Neutrophil (primary cell): ENCODE data around the gene LPP.

ENCODE experiments used
- H3K27ac ChIP-seq: fragments of 200-600 bp; sonication (generic); 2 replicates; pipeline ENCODE4 v1.5.1; 2016; ENCODE audit warnings: mild to moderate bottlenecking, moderate library complexity
- H3K27me3 ChIP-seq: fragments of 200-600 bp; sonication (generic); 2 replicates; pipeline ENCODE4 v1.6.0; 2016; ENCODE audit warnings: mild to moderate bottlenecking
- H3K36me3 ChIP-seq: fragments of 200-600 bp; sonication (generic); 2 replicates; pipeline ENCODE4 v1.5.1; 2017
- H3K4me1 ChIP-seq, 2 experiments: fragments of 200-600 bp in 1 of 2; sonication (generic) in 1 of 2; 1 replicate in 1 of 2; 2 replicates in 1 of 2; pipeline versions ENCODE4 v1.5.1 to v1.6.1; 2013 to 2016; ENCODE audit warnings: low read depth in 1 of 2, low read length in 1 of 2, mild to moderate bottlenecking in 1 of 2, moderate library complexity in 1 of 2; ENCODE audit not compliant: control insufficient read depth in 1 of 2, insufficient read depth in 1 of 2
- H3K4me3 ChIP-seq, 2 experiments: fragments of 200-600 bp in 1 of 2; sonication (generic) in 1 of 2; 1 replicate in 1 of 2; 2 replicates in 1 of 2; pipeline ENCODE4 v1.5.1; 2013 to 2016; ENCODE audit warnings: low read depth in 1 of 2, low read length in 1 of 2, mild to moderate bottlenecking in 1 of 2, moderate library complexity in 1 of 2
- H3K9me3 ChIP-seq: fragments of 200-600 bp; sonication (generic); 2 replicates; pipeline ENCODE4 v1.5.1; 2016
- CTCF ChIP-seq: fragments of 200-600 bp; sonication (generic); IDR thresholded peaks from 2 replicates; pipeline ENCODE4 v1.5.1; 2016; ENCODE audit warnings: antibody characterized with exemption

Gene LPP

GRCh38 chr3:188577539-188577938 lies 423.6 kb downstream of the LPP start:
- Histone ChIP-seq H3K27ac (no peak overlapping the region), H3K27me3 (no peaks in the 10 kb centered on the region), H3K9me3 (no peaks in the 10 kb centered on the region), H3K4me3 (no peak overlapping the region), H3K36me3 (no peaks in the 10 kb centered on the region), H3K4me1 (peaks cover 19 to 35% of the 10 kb centered on the region in 2 experiments)
- TF ChIP-seq CTCF = no peak

- H3K9me3 ChIP-seq = no peaks in the 10 kb centered on the region
- H3K4me1 ChIP-seq = peaks cover 19 to 32% of the 10 kb centered on the region in 2 experiments
- H3K27me3 ChIP-seq = no peaks in the 10 kb centered on the region
- no peak for TF ChIP-seq CTCF
- no peak overlapping the region for H3K27ac ChIP-seq
- no peak overlapping the region for H3K4me3 ChIP-seq
- no peaks in the 10 kb centered on the region for H3K36me3 ChIP-seq
These were observed 424.8 kb downstream of the LPP start for GRCh38 chr3:188578576-188579363.

GRCh38 chr3:188580223-188580622 lies 426.3 kb downstream of the LPP start:
- H3K4me1 ChIP-seq = peaks cover 34 to 46% of the 10 kb centered on the region in 2 experiments
- peak overlapping the region; percentile 64 for H3K27ac ChIP-seq
- TF ChIP-seq CTCF = no peak
- H3K9me3 ChIP-seq = no peaks in the 10 kb centered on the region
- H3K36me3 ChIP-seq = no peaks in the 10 kb centered on the region
- no peaks in the 10 kb centered on the region for H3K27me3 ChIP-seq
- H3K4me3 ChIP-seq = no peak overlapping the region

GRCh38 chr3:188580659-188581058 lies 426.7 kb downstream of the LPP start:
- no peaks in the 10 kb centered on the region for H3K36me3 ChIP-seq
- no peaks in the 10 kb centered on the region for H3K27me3 ChIP-seq
- H3K4me3 ChIP-seq = peak overlapping the region in 1 of 2 experiments; percentile 16
- H3K9me3 ChIP-seq = no peaks in the 10 kb centered on the region
- TF ChIP-seq CTCF = no peak
- peak overlapping the region; percentile 64 for H3K27ac ChIP-seq
- H3K4me1 ChIP-seq = peaks cover 36 to 51% of the 10 kb centered on the region in 2 experiments

- Histone ChIP-seq H3K36me3 (no peaks in the 10 kb centered on the region), H3K4me1 (peaks cover 36 to 52% of the 10 kb centered on the region in 2 experiments), H3K9me3 (no peaks in the 10 kb centered on the region), H3K4me3 (no peak overlapping the region), H3K27me3 (no peaks in the 10 kb centered on the region), H3K27ac (peak overlapping the region; percentile 64)
- no peak for TF ChIP-seq CTCF
These were observed 427.4 kb downstream of the LPP start for GRCh38 chr3:188581365-188581764.
